ENCODE measurements around the gene KCNJ13.

The KCNJ13 gene

GRCh38 chr2:232776435-232776834 lies at the start of gene KCNJ13:
Gene KCNJ13 (minus strand): TSS chr2:232776565. CDS start chr2:232771362, 5,203 bp downstream.
- DNase-seq (ENCODE audit: low read depth) = peak; percentile 25

DNA sequence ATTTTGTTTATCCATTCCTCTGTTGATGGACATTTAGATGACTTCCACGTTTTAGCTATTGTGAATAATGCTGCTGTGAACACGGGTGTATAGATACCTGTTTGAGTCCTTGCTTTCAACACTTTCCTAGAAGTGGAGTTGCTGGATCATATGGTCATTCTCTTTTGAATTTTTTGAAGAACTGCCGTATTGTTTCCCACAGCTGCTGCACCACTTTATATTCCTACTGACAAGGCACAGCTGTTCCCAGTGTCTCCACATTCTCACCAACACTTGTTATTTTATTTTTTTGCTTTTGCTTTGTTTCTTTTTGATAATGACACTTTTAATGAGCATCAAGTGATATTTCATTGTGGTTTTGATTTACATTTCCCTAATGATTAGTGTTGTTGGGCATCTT lies 41.4 kb upstream of the KCNJ13 start:
- no peak for DNase-seq (ENCODE audit: low read depth)

DNA sequence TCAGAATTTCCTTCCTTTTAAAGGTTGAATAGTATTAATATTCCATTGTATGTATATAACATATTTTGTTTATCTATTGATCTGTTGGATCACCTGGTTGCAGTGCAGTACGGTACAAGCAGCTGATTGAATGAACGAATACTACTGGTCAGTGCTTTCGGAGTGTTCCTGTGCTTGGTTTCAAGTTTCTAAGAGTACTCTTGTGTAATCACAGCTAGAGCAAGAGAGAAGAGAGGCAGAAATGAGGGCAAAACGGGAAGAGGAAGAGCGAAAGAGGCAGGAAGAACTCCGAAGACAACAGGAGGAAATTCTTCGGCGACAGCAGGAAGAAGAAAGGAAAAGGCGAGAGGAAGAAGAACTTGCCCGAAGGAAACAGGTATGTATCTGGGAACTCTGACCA lies 40.3 kb upstream of the KCNJ13 start:
- no peak for DNase-seq (ENCODE audit: low read depth)

GRCh38 chr2:232815569-232815968 lies 39.2 kb upstream of the KCNJ13 start:
- no peak for DNase-seq (ENCODE audit: low read depth)

DNA sequence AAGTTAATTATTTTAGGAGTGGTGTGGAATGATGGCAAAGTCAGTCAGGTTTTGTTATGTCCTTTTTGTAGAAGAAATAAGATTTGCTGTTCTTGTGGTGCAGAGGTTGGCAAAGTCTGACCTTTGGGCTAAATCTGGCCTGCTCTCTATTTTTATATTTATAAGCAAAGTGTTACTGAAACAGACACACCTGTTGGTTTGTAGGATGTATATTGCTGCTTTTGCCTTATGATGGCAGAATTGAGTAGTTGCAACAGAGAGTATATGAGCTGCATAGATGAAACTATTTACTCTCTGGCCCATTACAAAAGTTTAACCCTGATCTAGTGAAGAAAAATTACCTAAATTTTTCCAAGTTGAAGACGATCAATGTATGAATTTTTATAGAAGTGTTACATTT lies 34.1 kb upstream of the KCNJ13 start:
- no peak for DNase-seq (ENCODE audit: low read depth)

GRCh38 chr2:232809349-232810124 lies 33.2 kb upstream of the KCNJ13 start:
- DNase-seq (ENCODE audit: low read depth) = no peak

GRCh38 chr2:232802091-232802490 lies 25.7 kb upstream of the KCNJ13 start:
- DNase-seq (ENCODE audit: low read depth) = no peak

GRCh38 chr2:232800166-232800565 lies 23.8 kb upstream of the KCNJ13 start:
- no peak for DNase-seq (ENCODE audit: low read depth)

- no peak for DNase-seq (ENCODE audit: low read depth)
These were observed 21.8 kb upstream of the KCNJ13 start for GRCh38 chr2:232798187-232798586.

DNA sequence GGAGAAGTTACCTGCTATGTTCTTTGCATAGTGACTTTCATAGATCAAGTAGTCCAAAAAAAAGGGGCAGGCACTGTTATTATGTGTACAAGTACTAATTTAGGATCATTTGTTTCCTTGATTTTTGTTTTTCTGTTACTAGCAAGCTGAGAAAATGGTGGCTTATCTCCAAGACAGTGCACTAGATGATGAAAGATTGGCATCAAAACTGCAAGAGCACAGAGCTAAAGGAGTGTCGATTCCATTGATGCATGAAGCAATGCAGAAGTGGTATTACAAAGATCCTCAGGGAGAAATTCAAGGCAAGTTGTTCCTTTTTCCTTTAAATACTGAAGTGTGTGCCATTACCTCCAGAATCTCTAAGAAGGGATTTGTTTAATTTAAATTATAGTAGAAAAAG lies 19.6 kb upstream of the KCNJ13 start:
- DNase-seq (ENCODE audit: low read depth) = no peak

- DNase-seq (ENCODE audit: low read depth) = no peak
These were observed 18.6 kb upstream of the KCNJ13 start for GRCh38 chr2:232794981-232795380.

DNA sequence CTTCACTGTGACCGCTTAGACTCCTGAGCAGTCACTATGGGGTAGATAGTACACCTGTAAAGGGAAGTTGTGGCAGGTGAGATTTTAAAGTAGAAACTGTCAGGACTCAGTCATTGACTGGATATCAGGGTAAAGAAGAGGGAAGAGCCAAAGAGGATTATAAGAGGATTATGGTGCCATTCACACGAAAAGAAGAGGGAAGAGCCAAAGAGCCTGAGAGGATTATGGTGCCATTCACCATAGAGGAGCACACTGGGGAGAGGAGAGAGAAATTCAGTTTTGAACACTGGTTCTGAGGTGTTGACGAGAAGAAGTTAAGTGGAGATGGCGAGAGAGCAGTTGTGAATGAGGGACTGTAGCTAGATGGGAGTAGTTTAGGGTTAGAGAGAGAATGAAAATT lies 16.9 kb upstream of the KCNJ13 start:
- no peak for DNase-seq (ENCODE audit: low read depth)

- no peak for DNase-seq (ENCODE audit: low read depth)
These were observed 15.2 kb upstream of the KCNJ13 start for GRCh38 chr2:232791518-232791917.

- DNase-seq (ENCODE audit: low read depth) = peak; percentile 54
These were observed 12.7 kb upstream of the KCNJ13 start for GRCh38 chr2:232789082-232789481.

GRCh38 chr2:232787806-232788205 lies 11.4 kb upstream of the KCNJ13 start:
- no peak for DNase-seq (ENCODE audit: low read depth)

GRCh38 chr2:232783278-232783677 lies 6.9 kb upstream of the KCNJ13 start:
- DNase-seq (ENCODE audit: low read depth) = no peak

GRCh38 chr2:232781765-232782164 lies 5.4 kb upstream of the KCNJ13 start:
- peak; percentile 92 for DNase-seq (ENCODE audit: low read depth)

DNA sequence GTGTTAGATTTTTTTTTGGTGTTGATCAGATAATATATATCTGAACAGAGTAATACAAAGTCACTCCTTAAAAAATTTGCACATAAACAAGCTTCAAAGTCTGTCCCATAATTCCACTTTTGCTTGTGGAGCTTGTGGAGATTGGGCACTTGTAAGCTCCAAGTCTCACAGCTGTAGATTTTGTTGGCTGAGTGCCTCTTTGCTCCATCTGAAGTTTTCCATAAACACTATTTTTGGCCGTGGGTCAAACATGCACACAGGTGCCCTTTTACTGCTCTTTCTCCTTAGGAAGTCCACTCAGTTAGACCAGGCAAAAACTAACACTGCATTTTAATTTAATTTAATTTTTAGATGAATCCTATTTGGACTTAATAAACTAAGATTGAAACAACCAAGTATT lies 3.6 kb upstream of the KCNJ13 start:
- DNase-seq (ENCODE audit: low read depth) = no peak

- no peak for DNase-seq (ENCODE audit: low read depth)
These were observed 3.1 kb upstream of the KCNJ13 start for GRCh38 chr2:232779465-232779864.

DNA sequence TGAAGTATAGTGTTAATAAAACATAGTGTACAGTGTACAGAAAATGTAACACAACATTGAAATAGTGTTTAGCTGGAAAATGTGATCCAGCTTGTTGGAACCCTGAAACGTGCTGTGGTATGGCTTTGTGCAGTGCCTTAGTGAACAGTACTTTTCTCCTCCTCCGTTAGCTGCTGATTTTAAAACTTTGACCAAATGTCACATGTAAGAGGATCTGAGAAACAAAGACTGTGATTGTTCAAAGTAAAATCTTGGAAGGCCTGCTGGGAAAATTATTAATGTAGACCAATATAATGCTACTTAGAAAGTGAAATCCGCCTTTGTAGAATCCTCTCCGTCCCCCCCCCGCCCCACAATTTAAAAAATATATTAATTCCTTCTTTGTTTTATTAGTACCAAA lies 911 bp upstream of the KCNJ13 start:
- DNase-seq (ENCODE audit: low read depth) = no peak

DNA sequence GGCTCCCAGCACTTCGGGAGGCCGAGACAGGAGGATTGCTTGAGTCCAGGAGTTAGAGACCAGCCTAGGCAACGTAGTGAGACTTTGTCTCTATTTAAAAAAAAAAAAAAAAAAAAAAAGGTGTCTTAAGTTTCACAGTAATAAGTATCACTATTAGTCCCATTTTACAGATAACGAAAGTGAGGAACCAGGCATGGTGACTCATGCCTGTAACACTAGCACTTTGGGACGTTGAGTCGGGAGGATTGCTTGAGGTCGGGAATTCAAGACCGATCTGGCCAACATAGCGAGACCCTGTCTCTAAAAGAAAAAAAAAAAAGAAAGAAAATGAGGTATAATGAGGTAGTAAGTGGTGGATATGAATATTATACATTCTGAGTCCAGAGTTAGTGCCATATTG lies 2.5 kb downstream of the KCNJ13 start:
- DNase-seq (ENCODE audit: low read depth) = no peak

DNA sequence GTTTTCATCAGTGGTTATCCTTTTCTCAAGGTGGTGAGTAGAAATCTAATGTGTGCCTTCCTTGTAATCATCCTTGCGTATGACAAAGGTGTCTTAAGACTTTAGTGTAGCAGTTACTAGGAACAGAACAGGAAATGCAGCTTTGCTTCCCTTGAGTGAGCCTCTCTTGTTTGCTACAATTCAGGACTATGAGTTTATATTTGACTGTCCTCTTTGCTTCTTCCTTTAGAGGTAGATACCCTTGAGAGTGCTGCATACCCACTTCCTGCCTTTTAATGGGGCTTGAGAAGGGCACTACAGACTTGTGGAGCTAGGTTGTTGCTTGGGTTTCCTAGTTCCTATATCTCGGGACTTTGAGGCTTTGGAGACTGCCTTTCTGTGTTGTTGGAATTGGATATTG lies 3.8 kb downstream of the KCNJ13 start:
- no peak for DNase-seq (ENCODE audit: low read depth)

GRCh38 chr2:232771870-232772269 lies 4.5 kb downstream of the KCNJ13 start:
- no peak for DNase-seq (ENCODE audit: low read depth)

DNA sequence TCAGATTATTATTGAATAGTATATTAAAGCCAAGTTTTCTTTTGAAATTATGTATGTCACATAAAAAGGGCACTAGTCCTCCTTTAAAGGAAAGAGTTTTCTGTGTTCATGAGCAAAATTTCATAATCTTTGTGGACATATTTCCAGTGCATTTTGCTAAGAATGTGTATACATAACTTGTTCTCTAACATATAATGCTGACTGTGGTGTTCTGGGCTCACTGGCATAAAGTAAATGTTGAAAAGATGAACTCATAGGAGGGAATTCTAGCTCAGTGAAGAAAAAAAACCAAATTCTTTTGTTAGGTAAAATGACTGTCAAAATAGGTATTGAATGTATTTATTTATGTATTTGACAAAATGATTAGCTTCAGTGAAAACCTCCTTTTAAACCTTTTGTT lies 6.2 kb downstream of the KCNJ13 start:
- no peak for DNase-seq (ENCODE audit: low read depth)

All from amniotic epithelial cell (primary cell).